Stimulated activated CD4-positive, alpha-beta T cell treated with anti-CD3 and anti-CD28 coated beads, TNF-alpha, amount 100 ng/mL, for 48 hours (primary cell): Measurements from ENCODE around the gene TPRX1.
"Not testable (repeated sequence)": the region's sequence is repeated elsewhere in the genome, so short reads cannot be mapped to it uniquely, and the experiment has no call there.

Experiments used
- DNase-seq, 3 donors: peaks; one replicate each; pipeline ENCODE4 v3.0.0-alpha.2; 2020; ENCODE audit warnings: low read depth in 3 of 3

The TPRX1 gene

GRCh38 chr19:47804451-47804850 is at the start of gene TPRX1:
Gene TPRX1, minus strand, starts transcription at chr19:47804551. Its CDS starts 12 bp downstream, at chr19:47804539.
- not testable (repeated sequence) for DNase-seq

GRCh38 chr19:47853003-47853402 is 48.7 kb upstream of the TPRX1 start:
- no peak for DNase-seq

- peak in 2 of 3 donors; percentile 14 to 41 for DNase-seq
These were observed 44.6 kb upstream of the TPRX1 start for GRCh38 chr19:47848823-47849473.

- DNase-seq: no peak
These were observed 44.1 kb upstream of the TPRX1 start for GRCh38 chr19:47848425-47848822.

- DNase-seq: no peak
These were observed 38.6 kb upstream of the TPRX1 start for GRCh38 chr19:47842941-47843340.

- DNase-seq: no peak
These were observed 35.6 kb upstream of the TPRX1 start for GRCh38 chr19:47839913-47840312.

GRCh38 chr19:47839411-47839810 is 35.1 kb upstream of the TPRX1 start:
- DNase-seq: no peak

- DNase-seq: no peak
These were observed 31.7 kb upstream of the TPRX1 start for GRCh38 chr19:47836038-47836437.

GRCh38 chr19:47832723-47833122 is 28.4 kb upstream of the TPRX1 start:
- DNase-seq: no peak

GRCh38 chr19:47826800-47827199 is 22.4 kb upstream of the TPRX1 start:
- no peak for DNase-seq

- no peak for DNase-seq
These were observed 20.0 kb upstream of the TPRX1 start for GRCh38 chr19:47824396-47824795.

- no peak for DNase-seq
These were observed 17.2 kb upstream of the TPRX1 start, which contains the start of gene CRX for GRCh38 chr19:47821460-47822020. Gene CRX, plus strand, starts transcription at chr19:47821937. Its CDS starts 12,507 bp downstream, at chr19:47834444.

- DNase-seq: no peak
These were observed 16.1 kb upstream of the TPRX1 start for GRCh38 chr19:47820410-47820809.

GRCh38 chr19:47819858-47820257 is 15.5 kb upstream of the TPRX1 start:
- DNase-seq: no peak

- not testable (repeated sequence) for DNase-seq
These were observed 13.9 kb upstream of the TPRX1 start for GRCh38 chr19:47818221-47818620.

GRCh38 chr19:47816270-47816669 is 11.9 kb upstream of the TPRX1 start:
- not testable (repeated sequence) for DNase-seq

- no peak for DNase-seq
These were observed 9.6 kb upstream of the TPRX1 start for GRCh38 chr19:47813995-47814328.

GRCh38 chr19:47813304-47813994 is 9.1 kb upstream of the TPRX1 start:
- DNase-seq: peak; percentile 58 to 87 (median 75)

GRCh38 chr19:47806435-47806834 is 2.1 kb upstream of the TPRX1 start:
- no peak for DNase-seq

- DNase-seq: no peak
These were observed 962 bp upstream of the TPRX1 start for GRCh38 chr19:47805313-47805712.

- not testable (repeated sequence) for DNase-seq
These were observed 680 bp downstream of the TPRX1 start for GRCh38 chr19:47803671-47804070.

- not testable (repeated sequence) for DNase-seq
These were observed 1.2 kb downstream of the TPRX1 start for GRCh38 chr19:47803148-47803547.

- DNase-seq: no peak
These were observed 1.8 kb downstream of the TPRX1 start for GRCh38 chr19:47802521-47803043.
